Astrocyte (in vitro differentiated cells and primary cell): Measurements from ENCODE around the gene FRY. TPM values are rescaled to one million over a fixed set of nuclear protein-coding genes. Genes with fewer than 3 reads are reported as not detected.

ENCODE experiments used
- DNase-seq: peaks from one replicate; pipeline ENCODE4 v3.0.0-alpha.2; 2010; ENCODE audit warnings: low read depth
- FAIRE-seq: peaks from 2 replicates; lab custom pipeline; 2011; peaks lifted over from hg19 to GRCh38; lab: Jason Lieb, UNC
- H2AFZ ChIP-seq: 2 replicates; pipeline ENCODE4 v1.6.0; 2012; ENCODE audit warnings: low read depth, low read length, inconsistent platforms
- H3K27ac ChIP-seq: 2 replicates; pipeline ENCODE4 v1.5.1; 2011; ENCODE audit warnings: low read depth, low read length, inconsistent platforms
- H3K27me3 ChIP-seq: 2 replicates; pipeline ENCODE4 v1.6.0; 2011; ENCODE audit warnings: low read length, inconsistent platforms; ENCODE audit not compliant: insufficient read depth
- H3K36me3 ChIP-seq: 2 replicates; pipeline ENCODE4 v1.5.1; 2011; ENCODE audit warnings: low read length, inconsistent platforms; ENCODE audit not compliant: insufficient read depth
- H3K4me1 ChIP-seq: 2 replicates; pipeline ENCODE4 v1.5.1; 2011; ENCODE audit warnings: low read length, inconsistent platforms; ENCODE audit not compliant: insufficient read depth
- H3K4me2 ChIP-seq: 2 replicates; pipeline ENCODE4 v1.6.0; 2012; ENCODE audit warnings: low read length, inconsistent platforms
- H3K4me3 ChIP-seq: 2 replicates; pipeline ENCODE4 v1.5.1; 2011; ENCODE audit warnings: low read depth, mild to moderate bottlenecking, low read length, inconsistent platforms; ENCODE audit not compliant: insufficient read depth
- H3K79me2 ChIP-seq: 2 replicates; pipeline ENCODE4 v1.6.0; 2012; ENCODE audit warnings: mild to moderate bottlenecking, low read length, inconsistent platforms; ENCODE audit not compliant: insufficient read depth
- H3K9ac ChIP-seq: 2 replicates; pipeline ENCODE4 v1.6.0; 2012; ENCODE audit warnings: mild to moderate bottlenecking, low read length, inconsistent platforms
- H3K9me3 ChIP-seq: 2 replicates; pipeline ENCODE4 v1.5.1; 2012; ENCODE audit warnings: low read depth, mild to moderate bottlenecking, low read length, inconsistent platforms; ENCODE audit not compliant: insufficient read depth
- H4K20me1 ChIP-seq: 2 replicates; pipeline ENCODE4 v1.6.0; 2012; ENCODE audit warnings: low read length, inconsistent platforms; ENCODE audit not compliant: insufficient read depth
- H3K27ac Mint-ChIP-seq: one replicate; pipeline ENCODE4 v1.8.0; 2021; ENCODE audit warnings: mild to moderate bottlenecking, mixed read lengths; ENCODE audit not compliant: unreplicated experiment
- H3K27me3 Mint-ChIP-seq: one replicate; pipeline ENCODE4 v1.8.0; 2021; ENCODE audit warnings: low read depth, mixed read lengths; ENCODE audit not compliant: unreplicated experiment
- H3K36me3 Mint-ChIP-seq: one replicate; pipeline ENCODE4 v1.8.0; 2021; ENCODE audit warnings: low read depth, mixed read lengths; ENCODE audit not compliant: unreplicated experiment
- H3K4me1 Mint-ChIP-seq: one replicate; pipeline ENCODE4 v1.8.0; 2021; ENCODE audit warnings: low read depth, mixed read lengths; ENCODE audit not compliant: unreplicated experiment
- H3K4me3 Mint-ChIP-seq: one replicate; pipeline ENCODE4 v1.8.0; 2021; ENCODE audit warnings: mild to moderate bottlenecking, moderate library complexity, mixed read lengths; ENCODE audit not compliant: unreplicated experiment
- H3K9me3 Mint-ChIP-seq: one replicate; pipeline ENCODE4 v1.8.0; 2021; ENCODE audit warnings: mild to moderate bottlenecking, mixed read lengths; ENCODE audit not compliant: unreplicated experiment
- CTCF ChIP-seq: IDR thresholded peaks from 2 replicates; pipeline ENCODE4 v1.5.1; 2011; ENCODE audit warnings: low read depth, mild to moderate bottlenecking, inconsistent platforms, low read length, moderate library complexity; ENCODE audit not compliant: insufficient read depth
- EZH2 ChIP-seq: IDR thresholded peaks from 2 replicates; pipeline ENCODE4 v1.6.1; 2012; ENCODE audit warnings: mild to moderate bottlenecking, low read length, inconsistent platforms; ENCODE audit not compliant: insufficient read depth
- total RNA-seq: library from RNA; stranded (reverse); gene quantifications from 2 replicates; pipeline ENCODE4 v1.2.1, GENCODE V29; 2021

Gene FRY
- total RNA-seq, 1 donor from 2014 or later = 4.6 TPM

GRCh38 chr13:32023096-32023495, 8.5 kb upstream of the FRY start:
- H3K79me2 ChIP-seq = no peaks in the 10 kb centered on the region
- no peaks in the 10 kb centered on the region for H3K27me3 ChIP-seq
- DNase-seq (no peak), FAIRE-seq (no peak)
- H3K4me2 ChIP-seq = no peak overlapping the region
- Mint-ChIP-seq H3K9me3 (no peaks in the 10 kb centered on the region), H3K36me3 (no peaks in the 10 kb centered on the region), H3K4me1 (peaks cover 4% of the 10 kb centered on the region), H3K27ac (no peak overlapping the region), H3K27me3 (no peaks in the 10 kb centered on the region), H3K4me3 (no peak overlapping the region)
- TF ChIP-seq EZH2 = no peak
- no peak for TF ChIP-seq CTCF
- no peaks in the 10 kb centered on the region for H3K9me3 ChIP-seq
- H4K20me1 ChIP-seq = no peaks in the 10 kb centered on the region
- H3K9ac ChIP-seq = no peak overlapping the region
- H3K27ac ChIP-seq = no peak overlapping the region
- no peaks in the 10 kb centered on the region for H3K4me1 ChIP-seq
- no peak overlapping the region for H2AFZ ChIP-seq
- no peak overlapping the region for H3K4me3 ChIP-seq
- no peaks in the 10 kb centered on the region for H3K36me3 ChIP-seq

GRCh38 chr13:32023698-32024097, 7.9 kb upstream of the FRY start:
- Histone ChIP-seq H3K4me3 (no peak overlapping the region), H3K4me2 (no peak overlapping the region), H3K79me2 (no peaks in the 10 kb centered on the region), H3K27me3 (no peaks in the 10 kb centered on the region), H3K36me3 (no peaks in the 10 kb centered on the region), H2AFZ (no peak overlapping the region), H3K9me3 (no peaks in the 10 kb centered on the region), H3K9ac (no peak overlapping the region), H3K4me1 (no peaks in the 10 kb centered on the region), H3K27ac (no peak overlapping the region), H4K20me1 (no peaks in the 10 kb centered on the region)
- Mint-ChIP-seq H3K27me3 (no peaks in the 10 kb centered on the region), H3K27ac (no peak overlapping the region), H3K4me3 (no peak overlapping the region), H3K9me3 (no peaks in the 10 kb centered on the region), H3K36me3 (no peaks in the 10 kb centered on the region), H3K4me1 (peaks cover 4% of the 10 kb centered on the region)
- DNase-seq (no peak), FAIRE-seq (no peak)
- TF ChIP-seq CTCF = no peak
- TF ChIP-seq EZH2 = no peak

- Histone ChIP-seq H3K4me2 (no peak overlapping the region), H2AFZ (no peak overlapping the region), H3K9me3 (no peaks in the 10 kb centered on the region), H3K9ac (no peak overlapping the region), H3K27ac (no peak overlapping the region), H3K27me3 (no peaks in the 10 kb centered on the region), H3K79me2 (no peaks in the 10 kb centered on the region), H3K4me3 (no peak overlapping the region), H3K36me3 (no peaks in the 10 kb centered on the region), H3K4me1 (no peaks in the 10 kb centered on the region), H4K20me1 (no peaks in the 10 kb centered on the region)
- Mint-ChIP-seq H3K27me3 (no peaks in the 10 kb centered on the region), H3K9me3 (no peaks in the 10 kb centered on the region), H3K4me3 (no peak overlapping the region), H3K36me3 (no peaks in the 10 kb centered on the region), H3K27ac (no peak overlapping the region), H3K4me1 (peaks cover 4% of the 10 kb centered on the region)
- no peak for DNase-seq
- no peak for FAIRE-seq
- TF ChIP-seq EZH2 (no peak), CTCF (no peak)
These were observed 6.8 kb upstream of the FRY start for GRCh38 chr13:32024750-32025149.
